Stimulated activated CD8-positive, alpha-beta memory T cell treated with anti-CD3 and anti-CD28 coated beads, Interleukin-2, amount 100 ng/mL, for 1 hour (primary cell): ENCODE data around the gene CENPV.
"Not testable (repeated sequence)": the region's sequence is repeated elsewhere in the genome, so short reads cannot be mapped to it uniquely, and the experiment has no call there.

ENCODE experiments used
- DNase-seq, 2 donors: peaks; one replicate each; pipeline ENCODE4 v3.0.0-alpha.2; 2020; ENCODE audit warnings: low read depth in 2 of 2

CENPV gene

GRCh38 chr17:16353317-16354174 is at the start of gene CENPV:
Gene CENPV (minus strand): TSS chr17:16353469. CDS start chr17:16353436, 33 bp downstream.
- peak; percentile 39 to 42 for DNase-seq

GRCh38 chr17:16398270-16399267 is 45.3 kb upstream of the CENPV start:
- no peak for DNase-seq

GRCh38 chr17:16396693-16397092 is 43.4 kb upstream of the CENPV start:
- DNase-seq, result not testable (repeated sequence)

- not testable (repeated sequence) for DNase-seq
Observed at GRCh38 chr17:16395887-16396286, 42.6 kb upstream of the CENPV start.

- DNase-seq, result not testable (repeated sequence)
Observed at GRCh38 chr17:16392491-16392890, 39.2 kb upstream of the CENPV start.

- no peak for DNase-seq
Observed at GRCh38 chr17:16391451-16391850, 38.2 kb upstream of the CENPV start.

GRCh38 chr17:16386126-16386507 is 32.8 kb upstream of the CENPV start:
- not testable (repeated sequence) for DNase-seq

GRCh38 chr17:16384557-16384956 is 31.3 kb upstream of the CENPV start:
- no peak for DNase-seq

- no peak for DNase-seq
Observed at GRCh38 chr17:16383772-16384287, 30.6 kb upstream of the CENPV start.

GRCh38 chr17:16383216-16383615 is 29.9 kb upstream of the CENPV start:
- no peak for DNase-seq

GRCh38 chr17:16381496-16381820 is 28.2 kb upstream of the CENPV start:
- DNase-seq, result no peak

GRCh38 chr17:16380640-16381495 is 27.6 kb upstream of the CENPV start, which contains the start of gene UBB:
Gene UBB (plus strand): TSS chr17:16381091. CDS start chr17:16381908, 817 bp downstream.
- DNase-seq, result peak; percentile 89 to 92

GRCh38 chr17:16379654-16380053 is 26.4 kb upstream of the CENPV start:
- no peak for DNase-seq

GRCh38 chr17:16378636-16379282 is 25.5 kb upstream of the CENPV start:
- no peak for DNase-seq

GRCh38 chr17:16377941-16378341 is 24.7 kb upstream of the CENPV start:
- DNase-seq, result no peak

GRCh38 chr17:16374146-16374938 is 21.1 kb upstream of the CENPV start:
- no peak for DNase-seq

GRCh38 chr17:16371742-16372141 is 18.5 kb upstream of the CENPV start:
- no peak for DNase-seq

GRCh38 chr17:16364625-16365024 is 11.4 kb upstream of the CENPV start:
- no peak for DNase-seq

GRCh38 chr17:16363749-16364536 is 10.7 kb upstream of the CENPV start:
- peak; percentile 38 to 54 for DNase-seq
